Epithelial cell of proximal tubule (primary cell): ENCODE data around the gene DDX47. TPM values are rescaled to one million over a fixed set of nuclear protein-coding genes. Genes with fewer than 3 reads are reported as not detected.
A peak's percentile ranks its signal among the peaks of the same experiment; 100 is the strongest.
"Not testable (repeated sequence)": the region's sequence is repeated elsewhere in the genome, so short reads cannot be mapped to it uniquely, and the experiment has no call there.

ENCODE experiments used
- DNase-seq: peaks from one replicate; pipeline ENCODE4 v3.0.0-alpha.2; 2011; ENCODE audit warnings: low read depth
- H3K4me3 ChIP-seq: 2 replicates; pipeline ENCODE4 v1.5.1; 2011; ENCODE audit warnings: low read depth, mild to moderate bottlenecking, low read length
- total RNA-seq: library from RNA; depleted of rRNA; stranded (reverse); fragments of >200 nt; gene quantifications from 2 replicates; pipeline ENCODE4 v1.2.3, GENCODE V29; 2015
- TF ChIP-seq, protein P1 (sequence below): conservative IDR thresholded peaks from 2 replicates; pipeline ENCODE4 v1.5.1; 2012; ENCODE audit warnings: low read depth, mild to moderate bottlenecking, low read length

DDX47 gene
- total RNA-seq, 1 donor from 2014 or later = 106 TPM

DNA sequence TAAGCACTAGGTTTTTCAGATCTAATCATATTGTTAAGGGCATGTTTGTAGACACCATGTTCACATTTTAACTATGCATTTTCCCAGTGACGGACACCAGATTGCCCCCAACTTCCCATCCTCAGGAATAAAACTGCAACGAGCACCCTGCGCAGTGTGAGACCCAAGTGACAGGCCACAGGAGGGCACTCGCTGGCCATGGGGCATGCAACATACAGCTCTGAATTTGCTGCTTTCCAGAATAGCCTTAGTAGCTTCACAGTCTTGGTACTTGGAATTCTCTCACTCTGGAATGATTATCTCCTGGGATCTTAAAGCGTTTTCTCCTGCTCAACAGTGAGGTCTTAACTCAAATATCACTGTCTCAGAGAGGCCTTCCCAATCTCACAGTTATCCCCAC is 972 bp upstream of the DDX47 start:
- H3K4me3 ChIP-seq = no peak overlapping the region
- TF ChIP-seq, protein P1, sequence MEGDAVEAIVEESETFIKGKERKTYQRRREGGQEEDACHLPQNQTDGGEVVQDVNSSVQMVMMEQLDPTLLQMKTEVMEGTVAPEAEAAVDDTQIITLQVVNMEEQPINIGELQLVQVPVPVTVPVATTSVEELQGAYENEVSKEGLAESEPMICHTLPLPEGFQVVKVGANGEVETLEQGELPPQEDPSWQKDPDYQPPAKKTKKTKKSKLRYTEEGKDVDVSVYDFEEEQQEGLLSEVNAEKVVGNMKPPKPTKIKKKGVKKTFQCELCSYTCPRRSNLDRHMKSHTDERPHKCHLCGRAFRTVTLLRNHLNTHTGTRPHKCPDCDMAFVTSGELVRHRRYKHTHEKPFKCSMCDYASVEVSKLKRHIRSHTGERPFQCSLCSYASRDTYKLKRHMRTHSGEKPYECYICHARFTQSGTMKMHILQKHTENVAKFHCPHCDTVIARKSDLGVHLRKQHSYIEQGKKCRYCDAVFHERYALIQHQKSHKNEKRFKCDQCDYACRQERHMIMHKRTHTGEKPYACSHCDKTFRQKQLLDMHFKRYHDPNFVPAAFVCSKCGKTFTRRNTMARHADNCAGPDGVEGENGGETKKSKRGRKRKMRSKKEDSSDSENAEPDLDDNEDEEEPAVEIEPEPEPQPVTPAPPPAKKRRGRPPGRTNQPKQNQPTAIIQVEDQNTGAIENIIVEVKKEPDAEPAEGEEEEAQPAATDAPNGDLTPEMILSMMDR = no peak
- no peak for DNase-seq

DNA sequence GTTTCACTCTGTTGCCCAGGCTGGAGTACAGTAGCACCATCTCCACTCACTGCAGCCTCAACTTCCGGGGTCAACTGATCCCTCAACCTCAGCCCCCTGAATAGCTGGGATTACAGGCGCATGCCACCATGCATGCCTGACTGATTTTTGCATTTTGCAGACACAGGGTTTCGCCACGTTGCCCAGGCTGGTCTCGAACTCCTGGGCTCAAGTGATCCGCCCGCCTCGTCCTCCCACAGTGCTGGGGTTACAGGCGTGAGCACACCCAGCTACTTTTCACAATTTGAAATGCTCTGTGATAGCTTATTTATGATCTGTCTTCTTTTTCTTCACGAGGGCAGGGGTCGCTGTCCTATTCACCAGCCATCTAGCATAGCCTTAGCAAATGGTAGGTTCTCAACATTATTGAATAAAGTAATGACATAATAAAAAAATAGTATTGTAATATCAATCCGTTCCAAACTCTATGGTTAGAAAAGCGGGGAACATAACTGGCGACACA is 477 bp upstream of the DDX47 start:
- TF ChIP-seq, protein P1 = no peak
- peak overlapping the region; percentile 91 for H3K4me3 ChIP-seq
- DNase-seq = no peak

DNA sequence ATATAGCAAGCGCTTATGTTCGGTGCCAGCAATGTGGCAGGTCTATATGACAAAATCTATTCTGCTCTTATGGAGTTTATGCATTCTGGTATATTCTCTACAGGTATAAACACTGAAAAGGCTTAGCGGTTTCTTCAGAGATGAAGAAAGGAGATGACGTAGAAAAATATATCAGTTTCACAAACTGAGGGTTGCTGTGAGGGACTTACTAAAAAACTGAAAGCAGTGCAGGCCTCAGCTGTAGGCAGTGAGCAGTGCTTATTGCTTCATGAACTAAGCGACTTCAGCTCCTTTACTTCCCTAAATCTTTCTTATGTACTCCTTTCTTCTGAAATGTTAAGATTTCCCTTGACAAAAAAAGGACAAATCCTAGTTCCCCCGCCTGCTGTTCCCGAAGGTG is 4.5 kb downstream of the DDX47 start:
- TF ChIP-seq, protein P1 = no peak
- DNase-seq = no peak
- no peak overlapping the region for H3K4me3 ChIP-seq

DNA sequence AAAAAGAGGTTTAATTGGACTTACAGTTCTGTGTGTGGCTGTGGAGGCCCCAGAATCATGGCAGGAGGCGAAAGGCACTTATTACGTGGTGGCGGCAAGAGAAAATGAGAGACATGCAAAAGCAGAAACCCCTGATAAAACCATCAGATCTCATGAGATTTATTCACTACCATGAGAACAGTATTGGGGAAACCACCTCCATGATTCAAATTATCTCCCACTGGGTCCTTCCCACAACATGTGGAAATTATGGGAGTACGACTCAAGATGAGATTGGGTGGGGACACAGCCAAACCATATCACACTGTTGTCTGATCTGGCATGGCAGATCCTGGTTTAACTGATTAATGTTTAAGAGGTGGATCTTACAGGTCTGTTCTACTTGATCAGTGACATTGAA is 5.6 kb downstream of the DDX47 start:
- TF ChIP-seq, protein P1 = no peak
- no peak for DNase-seq
- no peak overlapping the region for H3K4me3 ChIP-seq

DNA sequence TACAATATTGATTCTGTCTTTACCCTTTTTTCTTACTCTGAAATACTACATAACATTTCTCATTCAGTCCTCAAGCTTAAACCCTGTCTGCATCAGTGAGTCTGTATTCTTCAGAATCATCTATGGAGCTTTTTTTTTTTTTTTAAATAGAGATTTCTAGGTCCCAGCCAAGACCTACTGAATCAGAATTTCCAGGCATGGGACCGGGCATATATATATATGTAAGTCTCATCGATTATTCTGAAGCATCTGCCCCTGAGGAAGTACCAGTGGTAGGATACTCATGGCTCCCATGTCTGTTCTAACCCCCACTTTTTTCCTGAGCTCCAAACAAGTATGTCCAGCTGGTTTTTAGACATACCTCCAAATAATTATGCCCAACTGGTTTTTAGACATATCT is 6.1 kb downstream of the DDX47 start:
- H3K4me3 ChIP-seq = no peak overlapping the region
- DNase-seq = no peak
- TF ChIP-seq, protein P1 = no peak

DNA sequence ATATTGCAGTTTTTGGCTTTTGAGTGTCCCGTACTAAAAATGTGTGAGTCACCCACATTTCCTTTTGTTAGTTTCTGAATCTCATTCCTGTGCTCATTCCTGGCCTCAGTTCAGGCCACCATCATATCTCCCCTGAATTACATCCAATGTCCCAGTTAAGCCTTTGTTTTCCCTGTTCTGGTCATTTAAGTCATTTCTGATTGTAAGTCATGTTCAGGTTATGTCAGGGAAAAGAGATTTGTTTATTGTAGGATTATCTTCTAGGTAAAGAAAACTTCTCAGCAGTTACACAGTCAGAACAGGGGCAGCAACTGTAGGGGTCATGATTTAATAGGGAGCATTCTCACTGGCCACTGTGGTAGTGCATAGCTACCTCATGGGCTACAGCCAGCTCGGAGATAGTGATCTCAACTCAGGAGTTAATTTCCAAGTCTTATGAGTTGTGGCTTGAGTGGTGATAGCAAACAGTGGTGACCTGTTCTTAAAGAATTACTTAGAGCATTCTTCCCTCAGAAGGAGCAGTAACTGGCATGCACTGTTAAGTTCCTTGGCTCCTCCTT is 6.7 kb downstream of the DDX47 start:
- DNase-seq = peak; percentile 85
- H3K4me3 ChIP-seq = no peak overlapping the region
- TF ChIP-seq, protein P1 = no peak

DNA sequence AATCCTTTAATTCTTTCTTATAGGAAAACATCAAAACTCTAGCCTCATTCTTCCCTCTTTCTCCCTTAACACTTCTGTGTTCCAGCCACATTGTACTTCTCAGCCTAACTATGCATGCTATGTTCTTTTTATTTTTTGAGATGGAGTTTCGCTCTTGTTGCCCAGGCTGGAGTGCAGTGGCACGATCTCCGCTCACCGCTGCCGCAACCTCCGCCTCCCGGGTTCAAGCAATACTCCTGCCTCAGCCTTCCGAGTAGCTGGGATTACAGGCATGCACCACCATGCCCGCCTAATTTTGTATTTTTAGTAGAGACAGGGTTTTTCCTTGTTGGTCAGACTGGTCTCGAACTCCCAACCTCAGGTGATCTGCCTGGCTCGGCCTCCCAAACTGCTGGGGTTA is 7.2 kb downstream of the DDX47 start:
- not testable (repeated sequence) for DNase-seq, H3K4me3 ChIP-seq

DNA sequence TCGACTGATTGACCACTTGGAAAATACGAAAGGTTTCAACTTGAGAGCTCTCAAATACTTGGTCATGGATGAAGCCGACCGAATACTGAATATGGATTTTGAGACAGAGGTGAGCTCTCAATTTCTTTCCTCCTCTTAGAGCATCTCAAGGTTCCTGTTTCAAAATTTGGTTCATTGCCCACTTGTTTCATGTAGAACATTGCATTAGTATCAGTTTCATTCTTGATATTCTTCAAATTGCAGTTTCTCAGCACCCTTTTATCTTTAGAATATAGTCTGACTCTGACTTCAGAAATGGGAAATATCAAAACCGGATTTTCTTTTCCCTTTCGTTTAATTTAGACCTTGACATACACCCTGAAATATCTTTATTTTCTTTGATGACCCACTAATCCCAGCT is 8.8 kb downstream of the DDX47 start:
- no peak overlapping the region for H3K4me3 ChIP-seq
- DNase-seq = no peak
- TF ChIP-seq, protein P1 = no peak
